Effector CD4-positive, alpha-beta T cell (primary cell): ENCODE results near the gene EPOP.
A peak's percentile ranks its signal among the peaks of the same experiment; 100 is the strongest.
"Not testable (repeated sequence)": the region's sequence is repeated elsewhere in the genome, so short reads cannot be mapped to it uniquely, and the experiment has no call there.

ENCODE experiments used
- DNase-seq: peaks from one replicate; pipeline ENCODE4 v3.0.0-alpha.2; 2020

The EPOP gene

GRCh38 chr17:38673707-38674013 lies 1.1 kb downstream of the EPOP start:
- DNase-seq, result no peak

- DNase-seq, result no peak
Observed at GRCh38 chr17:38672788-38673706, 1.7 kb downstream of the EPOP start.

- DNase-seq, result no peak
Observed at GRCh38 chr17:38671939-38672720, 2.6 kb downstream of the EPOP start.

GRCh38 chr17:38669520-38669919 lies 5.2 kb downstream of the EPOP start:
- DNase-seq, result no peak

GRCh38 chr17:38667787-38668122 lies 7.0 kb downstream of the EPOP start:
- DNase-seq, result no peak

GRCh38 chr17:38667099-38667786 lies 7.5 kb downstream of the EPOP start:
- DNase-seq, result peak; percentile 24

GRCh38 chr17:38663964-38664644 lies 10.7 kb downstream of the EPOP start:
- DNase-seq, result no peak

GRCh38 chr17:38663125-38663751 lies 11.5 kb downstream of the EPOP start:
- DNase-seq, result no peak

GRCh38 chr17:38660097-38661025 lies 14.4 kb downstream of the EPOP start:
- no peak for DNase-seq

GRCh38 chr17:38659415-38659814 lies 15.3 kb downstream of the EPOP start:
- DNase-seq, result no peak

GRCh38 chr17:38658741-38659345 lies 15.9 kb downstream of the EPOP start:
- DNase-seq, result no peak

- no peak for DNase-seq
Observed at GRCh38 chr17:38657824-38658740, 16.7 kb downstream of the EPOP start.

- DNase-seq, result no peak
Observed at GRCh38 chr17:38656959-38657823, 17.6 kb downstream of the EPOP start.

- no peak for DNase-seq
Observed at GRCh38 chr17:38654411-38655398, 20.1 kb downstream of the EPOP start.

- DNase-seq, result no peak
Observed at GRCh38 chr17:38653679-38654078, 21.1 kb downstream of the EPOP start.

- no peak for DNase-seq
Observed at GRCh38 chr17:38653230-38653629, 21.5 kb downstream of the EPOP start.

GRCh38 chr17:38650653-38651173 lies 24.0 kb downstream of the EPOP start:
- DNase-seq, result not testable (repeated sequence)
